KBM-7 (cell line): ENCODE measurements around the gene SYT5.
"Not testable (repeated sequence)": the region's sequence is repeated elsewhere in the genome, so short reads cannot be mapped to it uniquely, and the experiment has no call there.

Experiments
- DNase-seq: peaks from one replicate; pipeline ENCODE4 v3.0.0-alpha.2; 2015
- in situ Hi-C: fragments of 300-500 bp; cut with MboI; formaldehyde crosslinking; loops from 2 replicates; pipeline ENCODE4 v1.14.3; 2020; ENCODE audit warnings: low sequenced_read_pairs, low pct_unique_long_range_greater_than_20kb, mixed read lengths

The SYT5 gene

GRCh38 chr19:55179606-55180484, at the start of gene SYT5:
TSS of gene SYT5 (minus strand) at chr19:55180289. CDS start at chr19:55179041, 1,248 bp downstream.
- DNase-seq: peak; percentile 45
- in situ Hi-C loops: no loop called here

DNA sequence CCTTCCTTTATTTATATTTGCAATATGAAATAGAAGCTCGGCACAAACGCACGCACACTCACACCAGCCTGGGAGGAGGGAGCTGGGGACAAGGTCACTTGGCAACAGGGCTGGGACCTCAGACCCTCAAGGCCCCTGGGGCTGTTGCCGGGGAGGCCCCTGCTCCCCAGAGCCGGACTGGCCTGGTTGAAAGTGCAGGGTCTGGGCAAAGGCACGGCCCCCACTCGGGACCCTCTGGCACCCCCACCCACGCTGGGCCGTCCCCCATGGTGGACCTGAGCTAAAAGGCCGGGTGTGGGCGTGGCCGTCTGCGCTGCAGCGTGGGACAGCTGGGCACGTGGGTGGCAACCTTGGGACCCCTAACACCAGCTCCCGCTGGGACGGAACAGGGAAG, 49.7 kb upstream of the SYT5 start:
- in situ Hi-C loops: no loop called here
- no peak for DNase-seq

- in situ Hi-C loops: no loop called here
- DNase-seq: no peak
These were observed 49.2 kb upstream of the SYT5 start for GRCh38 chr19:55229145-55229788.

GRCh38 chr19:55228403-55229031, 48.4 kb upstream of the SYT5 start, which contains the start of gene TMEM86B:
TSS of gene TMEM86B (minus strand) at chr19:55228763. CDS start at chr19:55228741, 22 bp downstream.
- no peak for DNase-seq
- in situ Hi-C loops: no loop called here

GRCh38 chr19:55228015-55228391, 47.9 kb upstream of the SYT5 start:
- in situ Hi-C loops: no loop called here
- DNase-seq: no peak

GRCh38 chr19:55227241-55228014, 47.3 kb upstream of the SYT5 start:
- DNase-seq: no peak
- in situ Hi-C loops: no loop called here

GRCh38 chr19:55226788-55227187, 46.7 kb upstream of the SYT5 start:
- DNase-seq: no peak
- in situ Hi-C loops: no loop called here

- no peak for DNase-seq
- in situ Hi-C loops: no loop called here
These were observed 46.2 kb upstream of the SYT5 start for GRCh38 chr19:55226273-55226672.

GRCh38 chr19:55225415-55225958, 45.4 kb upstream of the SYT5 start:
- in situ Hi-C loops: no loop called here
- no peak for DNase-seq

GRCh38 chr19:55224679-55225414, 44.8 kb upstream of the SYT5 start:
- DNase-seq, in situ Hi-C loops: not testable (repeated sequence)

GRCh38 chr19:55224038-55224665, 44.1 kb upstream of the SYT5 start:
- no peak for DNase-seq

DNA sequence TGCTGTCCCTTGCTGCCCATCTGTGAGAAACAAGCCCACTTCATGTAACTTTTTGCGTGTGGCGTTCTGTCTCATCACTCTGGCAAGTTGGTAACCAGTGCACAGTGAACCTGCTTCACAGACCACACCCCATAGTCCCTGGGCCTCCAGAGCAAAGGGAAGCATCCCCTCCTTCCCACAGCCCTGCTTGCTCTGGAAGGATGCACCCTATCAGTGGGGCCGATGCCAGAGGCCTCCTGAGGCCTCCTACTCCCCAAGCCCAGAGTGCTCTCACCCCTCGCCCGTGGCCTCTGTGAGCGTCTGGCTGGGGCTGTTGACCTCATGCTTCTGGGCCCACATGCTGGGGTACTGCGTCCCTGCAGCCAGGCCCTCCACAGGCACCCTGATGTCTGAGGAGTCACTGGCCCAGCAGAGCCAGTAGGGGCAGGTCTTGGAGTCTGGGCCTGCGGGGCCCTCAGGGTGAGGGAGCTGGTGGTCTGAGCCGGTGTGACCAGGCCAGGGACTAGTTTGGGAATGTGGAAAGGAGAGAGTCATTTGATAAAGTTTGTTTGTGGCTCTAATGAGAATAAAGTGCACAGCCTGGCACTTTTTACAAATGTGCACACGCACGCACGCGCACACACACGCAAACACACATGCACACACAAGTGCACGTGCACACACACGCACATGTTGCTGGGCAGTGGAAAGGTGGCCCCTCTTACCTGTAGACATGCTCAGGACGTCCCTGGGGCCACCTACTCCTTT, 43.4 kb upstream of the SYT5 start:
- in situ Hi-C loops: no loop called here
- DNase-seq: no peak

More at GRCh38 chr19:55224038-55224665, 44.1 kb upstream of the SYT5 start:
- in situ Hi-C loops: no loop called here

GRCh38 chr19:55220525-55220924, 40.4 kb upstream of the SYT5 start:
- in situ Hi-C loops: no loop called here
- no peak for DNase-seq

DNA sequence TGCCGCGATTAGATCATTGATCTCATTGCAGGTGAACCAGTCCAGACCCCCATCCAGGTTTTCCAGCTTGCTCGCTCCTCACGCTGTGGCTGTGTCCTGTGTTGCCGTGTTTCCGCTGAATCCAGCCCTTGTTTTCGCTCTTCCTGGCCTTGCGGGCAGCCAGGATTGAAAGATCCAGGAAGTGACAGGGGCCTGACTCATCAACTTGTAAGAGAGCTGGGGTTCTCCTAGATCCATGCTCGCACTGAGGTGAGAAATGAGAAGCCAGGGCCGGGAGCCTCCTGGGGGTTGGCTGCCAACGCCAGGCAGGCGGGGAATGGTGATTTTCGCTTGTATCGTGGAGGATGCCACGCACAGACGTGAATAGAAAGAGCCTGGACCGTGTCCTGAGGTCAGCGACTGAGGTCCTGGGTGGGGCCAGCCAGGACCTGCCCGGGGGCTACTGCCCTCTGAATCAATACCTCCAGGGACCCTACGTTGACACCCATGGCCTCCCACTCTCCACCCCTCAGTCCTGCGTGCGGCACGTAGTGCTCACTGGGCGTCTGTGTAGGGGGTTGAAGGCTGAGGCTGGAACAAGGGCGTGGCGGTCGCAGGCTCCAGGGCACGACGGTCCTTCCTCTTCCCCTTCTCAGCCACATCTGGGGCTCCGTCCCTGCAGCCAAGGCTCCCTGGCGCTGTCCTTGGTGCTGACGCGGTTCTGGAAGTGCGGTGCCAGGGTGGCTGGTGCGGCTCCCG, 36.5 kb upstream of the SYT5 start:
- peak; percentile 95 for DNase-seq
- in situ Hi-C loops: no loop called here

GRCh38 chr19:55213547-55213946, 33.5 kb upstream of the SYT5 start:
- no peak for DNase-seq
- in situ Hi-C loops: no loop called here

GRCh38 chr19:55212447-55212846, 32.4 kb upstream of the SYT5 start:
- DNase-seq: peak; percentile 83
- in situ Hi-C loops: no loop called here
